K562 (cell line): ENCODE results near the gene VARS1. TPM values are rescaled to one million over a fixed set of nuclear protein-coding genes. Genes with fewer than 3 reads are reported as not detected.

Experiments used
- CREB3L1 ChIP-seq: fragments of 450-650 bp; IDR thresholded peaks from 2 replicates; pipeline ENCODE4 v1.6.1; 2014; ENCODE audit warnings: low read depth, mild to moderate bottlenecking, moderate library complexity, borderline replicate concordance
- CTCFL ChIP-seq: IDR thresholded peaks from 2 replicates; pipeline ENCODE4 v1.6.1; 2011; ENCODE audit warnings: borderline replicate concordance, low read depth, mild to moderate bottlenecking, moderate library complexity, low read length; ENCODE audit not compliant: insufficient read depth, poor library complexity, severe bottlenecking
- DLX4 ChIP-seq: fragments of 250-450 bp; sonication (Bioruptor Pico); IDR thresholded peaks from 2 replicates; pipeline ENCODE4 v1.6.1; 2021; ENCODE audit warnings: mild to moderate bottlenecking
- ELK1 ChIP-seq: sonication (generic); formaldehyde crosslinking; IDR thresholded peaks from 2 replicates; pipeline ENCODE4 v1.8.1; 2022; ENCODE audit warnings: missing genetic modification reagents
- HMG20B ChIP-seq: fragments of 250-450 bp; sonication (Bioruptor Pico); IDR thresholded peaks from 2 replicates; pipeline ENCODE4 v1.5.0; 2021; ENCODE audit warnings: mild to moderate bottlenecking
- LARP7 ChIP-seq: fragments of 450-650 bp; IDR thresholded peaks from 2 replicates; pipeline ENCODE4 v1.6.1; 2016
- MCM7 ChIP-seq, 2 experiments: fragments of 450-650 bp; IDR thresholded peaks; 2 replicates each; pipeline ENCODE4 v1.6.1; 2016 to 2018
- MTA3 ChIP-seq: fragments of 450-650 bp; formaldehyde crosslinking; IDR thresholded peaks from 2 replicates; pipeline ENCODE4 v1.6.1; 2017; ENCODE audit warnings: mild to moderate bottlenecking, borderline replicate concordance
- NFE2 ChIP-seq: IDR thresholded peaks from 2 replicates; pipeline ENCODE4 v1.6.1; 2014; ENCODE audit warnings: antibody characterized with exemption, low read depth
- NFE2L1 ChIP-seq: fragments of 450-650 bp; IDR thresholded peaks from 2 replicates; pipeline ENCODE4 v1.6.1; 2016; ENCODE audit warnings: missing genetic modification characterization, low read depth, mild to moderate bottlenecking, missing compliant biosample characterization, moderate library complexity, borderline replicate concordance
- RBM25 ChIP-seq: fragments of 200-400 bp; formaldehyde crosslinking; IDR thresholded peaks from 2 replicates; pipeline ENCODE4 v1.6.1; 2018; ENCODE audit warnings: low read length, low read depth, moderate library complexity; ENCODE audit not compliant: severe bottlenecking
- RBM34 ChIP-seq: fragments of 200-400 bp; formaldehyde crosslinking; IDR thresholded peaks from 2 replicates; pipeline ENCODE4 v1.6.1; 2018; ENCODE audit warnings: low read length, borderline replicate concordance; ENCODE audit not compliant: insufficient read depth
- SRSF7 ChIP-seq: fragments of 200-400 bp; formaldehyde crosslinking; optimal IDR thresholded peaks from 2 replicates; pipeline ENCODE3; 2017; ENCODE audit warnings: mild to moderate bottlenecking, low read depth, low read length
- TAF9B ChIP-seq: fragments of 450-650 bp; IDR thresholded peaks from 2 replicates; pipeline ENCODE4 v1.6.1; 2018; ENCODE audit warnings: mild to moderate bottlenecking; ENCODE audit not compliant: partially characterized antibody
- TGIF2 ChIP-seq: sonication (generic); formaldehyde crosslinking; IDR thresholded peaks from 2 replicates; pipeline ENCODE4 v1.8.1; 2022; ENCODE audit warnings: mild to moderate bottlenecking, missing genetic modification reagents, moderate library complexity
- TRIM25 ChIP-seq: fragments of 450-650 bp; IDR thresholded peaks from 2 replicates; pipeline ENCODE4 v1.7.0; 2016; ENCODE audit warnings: borderline replicate concordance
- ZBTB2 ChIP-seq: fragments of 450-650 bp; IDR thresholded peaks from 2 replicates; pipeline ENCODE4 v1.6.1; 2016; ENCODE audit warnings: antibody characterized with exemption
- ZFPM2 ChIP-seq: fragments of 250-450 bp; sonication (Bioruptor Pico); IDR thresholded peaks from 2 replicates; pipeline ENCODE4 v1.5.1; 2022; ENCODE audit warnings: mild to moderate bottlenecking
- ZNF263 ChIP-seq: sonication (generic); formaldehyde crosslinking; IDR thresholded peaks from 2 replicates; pipeline ENCODE4 v1.8.0; 2022; ENCODE audit warnings: mild to moderate bottlenecking, missing genetic modification reagents, borderline replicate concordance
- polyA plus RNA-seq, 8 experiments: library from polyadenylated mRNA; depleted of rRNA in 4 of 8; stranded (reverse) in 5 of 8; unstranded in 3 of 8; fragments of >200 nt; fragmentation: Nextera tagmentation in 2 of 8; fragmentation: Illumina TruSeq in 1 of 8; extraction: Ambion mirVana in 2 of 8; extraction: Trizol in 1 of 8; gene quantifications; 2 replicates each; pipeline versions ENCODE4 v1.2.1 to v1.2.3, GENCODE V29; 2011 to 2014; ENCODE audit warnings: inconsistent platforms in 1 of 8, missing spikeins in 1 of 8
- total RNA-seq, 7 experiments: library from RNA; depleted of rRNA in 6 of 7; stranded (reverse); fragments of >200 nt in 6 of 7; fragmentation: Illumina TruSeq in 2 of 7; extraction: Trizol in 2 of 7; gene quantifications; 2 replicates each; pipeline versions ENCODE4 v1.2.1 to v1.2.3, GENCODE V29; 2011 to 2021; ENCODE audit warnings: low replicate concordance in 1 of 7

Gene VARS1
- total and polyA plus RNA-seq, 9 of the 15 experiments (the other 6 are each of a cell fraction or from before 2014, with no cell fraction given), result 2.9 to 488 (median 130) TPM

- TF ChIP-seq TAF9B, result no peak
- no peak for TF ChIP-seq ELK1
- no peak for TF ChIP-seq MCM7 (IDR thresholded peaks at IDR 0.05)
- no peak for TF ChIP-seq TGIF2 (CRISPR knock-in tag)
- no peak for TF ChIP-seq MTA3
- TF ChIP-seq ZBTB2, result peak; percentile 78
- peak; percentile 98 for TF ChIP-seq NFE2L1
- peak; percentile 99 for TF ChIP-seq NFE2
- TF ChIP-seq HMG20B, result peak; percentile 86; the same call in 1 of the 2 replicates
- no peak for TF ChIP-seq RBM25
- TF ChIP-seq LARP7, result peak; percentile 62; the same call in 1 of the 2 replicates
- peak; percentile 21; the same call in 1 of the 2 replicates for TF ChIP-seq ZNF263 (CRISPR knock-in tag)
- no peak for TF ChIP-seq CREB3L1
- TF ChIP-seq CTCFL, result no peak
- TF ChIP-seq ZFPM2 (CRISPR knock-in tag), result peak; percentile 74; the same call in 1 of the 2 replicates
- no peak for TF ChIP-seq RBM34
- no peak for TF ChIP-seq SRSF7
- peak; percentile 45; the same call in 1 of the 2 replicates for TF ChIP-seq TRIM25
- TF ChIP-seq DLX4 (CRISPR knock-in tag), result no peak
Measured at GRCh38 chr6:31822036-31822821, 26.7 kb upstream of the VARS1 start (continued).
